GM10248 (cell line): ENCODE data around the gene USP22.

Experiments used
- CTCF ChIA-PET: fragments of 300-600 bp; sonication (Branson Sonifier 250); formaldehyde crosslinking; extraction: SDS; loops from one replicate; lab custom pipeline; 2021; ENCODE audit warnings: antibody characterized with exemption; lab: Yijun Ruan, JAX
- POLR2A ChIA-PET: fragments of 350-650 bp; sonication (Branson Sonifier 250); formaldehyde crosslinking; extraction: SDS; loops from one replicate; lab custom pipeline; 2020; ENCODE audit warnings: antibody characterized with exemption; lab: Yijun Ruan, JAX
- DNase-seq: peaks from one replicate; pipeline ENCODE4 v3.0.0; 2012; ENCODE audit errors: extremely low spot score
- CTCF ChIP-seq: IDR thresholded peaks from 2 replicates; pipeline ENCODE4 v1.5.1; 2012; ENCODE audit warnings: mild to moderate bottlenecking, low read depth; ENCODE audit errors: extremely low read depth, missing control alignments, control extremely low read depth

USP22 gene

GRCh38 chr17:20988896-20989295 lies 53.9 kb downstream of the USP22 start:
- CTCF ChIA-PET = no interaction called here
- no peak for TF ChIP-seq CTCF
- no peak for DNase-seq
- POLR2A ChIA-PET = no interaction called here

- no peak for TF ChIP-seq CTCF
- no peak for DNase-seq
- ChIA-PET CTCF (no interaction called here), POLR2A (no interaction called here)
These were observed 54.7 kb downstream of the USP22 start for GRCh38 chr17:20988001-20988636.

- POLR2A ChIA-PET = no interaction called here
These were observed 55.3 kb downstream of the USP22 start for GRCh38 chr17:20987511-20987910.

GRCh38 chr17:20986767-20987510 lies 55.9 kb downstream of the USP22 start:
- CTCF ChIA-PET = no interaction called here
- TF ChIP-seq CTCF = no peak
- POLR2A ChIA-PET = no interaction called here
- no peak for DNase-seq

More at GRCh38 chr17:20987511-20987910, 55.3 kb downstream of the USP22 start:
- no peak for DNase-seq
- TF ChIP-seq CTCF = no peak
- CTCF ChIA-PET = no interaction called here

- no peak for DNase-seq
- TF ChIP-seq CTCF = no peak
- ChIA-PET POLR2A (no interaction called here), CTCF (no interaction called here)
These were observed 59.5 kb downstream of the USP22 start for GRCh38 chr17:20983359-20983637.

GRCh38 chr17:20982589-20983358 lies 60.0 kb downstream of the USP22 start:
- no peak for DNase-seq
- POLR2A ChIA-PET = no interaction called here
- CTCF ChIA-PET = interaction anchor here (0.7 kb wide), 1 partner anchor 38 kb away, joined by 3 read pairs; no protein-coding TSS in a partner anchor
- no peak for TF ChIP-seq CTCF
